Pancreas (tissue), 10 donors: ENCODE measurements around the gene RANBP3. TPM values are rescaled to one million over a fixed set of nuclear protein-coding genes. Genes with fewer than 3 reads are reported as not detected.
A peak's percentile ranks its signal among the peaks of the same experiment; 100 is the strongest.

ENCODE experiments used
- ATAC-seq, 4 donors: fragments of 200-7000 bp; cut with Tn5 transposase; one replicate each; pipeline versions ENCODE4 v1.8.0 to v1.9.1; 2020; ENCODE audit warnings: mild to moderate bottlenecking in 4 of 4, moderate library complexity in 4 of 4
- DNase-seq, 6 donors: peaks; one replicate each; pipeline ENCODE4 v3.0.0-alpha.2; 2020
- FAIRE-seq: peaks from 2 replicates; lab custom pipeline; 2012; peaks lifted over from hg19 to GRCh38; lab: Jason Lieb, UNC
- H3K27ac ChIP-seq, 4 donors: fragments of 200-600 bp; sonication (generic); 1 replicate in 3 of 4; 2 replicates in 1 of 4; pipeline versions ENCODE4 v1.5.0 to v1.8.0; 2020
- H3K27me3 ChIP-seq, 4 donors: fragments of 200-600 bp; one replicate each; pipeline ENCODE4 v1.8.0; 2021
- H3K36me3 ChIP-seq, 3 donors: fragments of 200-600 bp; sonication (generic) in 1 of 3; one replicate each; pipeline versions ENCODE4 v1.5.0 to v1.8.0; 2020 to 2021
- H3K4me1 ChIP-seq, 3 donors: fragments of 200-600 bp; one replicate each; pipeline ENCODE4 v1.8.0; 2021
- H3K4me3 ChIP-seq, 4 donors: fragments of 200-600 bp; sonication (generic) in 2 of 4; one replicate each; pipeline versions ENCODE4 v1.5.0 to v1.8.0; 2020 to 2021
- H3K9me3 ChIP-seq, 4 donors: fragments of 200-600 bp; one replicate each; pipeline ENCODE4 v1.8.0; 2021
- CTCF ChIP-seq, 4 donors: fragments of 200-600 bp; sonication (generic) in 3 of 4; IDR thresholded peaks; one replicate each; pipeline versions ENCODE4 v1.5.0 to v1.8.0; 2021; ENCODE audit warnings: antibody characterized with exemption in 4 of 4
- WGBS, 2 donors: extraction: QIAGEN DNeasy Blood & Tissue Kit; methylation state at CpG; one replicate each; pipeline ENCODE4 v1.1.7; 2013; 5-methylcytosine and 5-hydroxymethylcytosine counted together
- intact Hi-C, 3 donors: fragments of 100-400 bp; cut with DNase I; formaldehyde crosslinking; loops; one replicate each; pipeline versions ENCODE4 v1.11.1 to v1.14.2; 2022
- polyA plus RNA-seq, 2 donors: library from polyadenylated mRNA; stranded (reverse); fragments of 200-250 nt; gene quantifications; one replicate each; pipeline ENCODE4 v1.2.3, GENCODE V29; 2013
- total RNA-seq, 6 donors: library from RNA; stranded (reverse); fragmentation: NEBNext Ultra II Directional in 4 of 6; extraction: Animal tissue kit (Norgen Biotek cat#: 25700) in 4 of 6; gene quantifications; one replicate each; pipeline versions ENCODE4 v1.2.1 to v1.2.4, GENCODE V29; 2021 to 2023
- donor health status: healthy with polysubstance abuse.
- donor health status: DM: no; HTN: no; CAD: no; lungs with moderate emphysema.
- donor health status: DM: no; HTN: no; CAD: no.
- donor health status: control.
- donor health status: control.
- donor health status: Bipolar disorder and iron deficiency.
- donor health status: DM: yes; HTN: yes; CAD: no.
- donor health status: DM: no; HTN: no; CAD: no.
- donor health status: DM: no; HTN: no; CAD: no.
- donor health status: DM: yes; HTN: yes; CAD: no.

RANBP3 gene
- total and polyA plus RNA-seq, 8 donors: 27.6 to 42.2 (median 34.7) TPM

DNA sequence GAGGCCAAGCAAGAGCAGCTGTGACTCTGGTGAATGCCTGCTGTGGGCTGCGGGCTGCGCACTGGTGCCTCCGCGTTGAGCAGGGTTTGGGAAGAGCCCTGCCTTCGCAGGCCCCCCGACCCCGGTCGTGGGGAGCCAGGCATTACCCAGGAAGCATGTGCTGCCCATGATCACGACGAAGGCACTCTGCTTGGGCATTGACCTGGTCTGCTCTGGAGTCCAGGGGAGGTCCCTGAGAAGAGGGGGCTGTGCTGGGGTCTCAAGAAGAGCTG, 19.2 kb downstream of the RANBP3 start:
- ATAC-seq (no peak), DNase-seq (no peak), FAIRE-seq (no peak)
- H3K27ac ChIP-seq: no peak overlapping the region
- H3K27me3 ChIP-seq: no peaks in the 10 kb centered on the region
- WGBS, 2 donors: 90 to 95% methylated on average over 10 of the region's 10 CpGs
- H3K9me3 ChIP-seq: no peaks in the 10 kb centered on the region
- TF ChIP-seq CTCF (IDR thresholded peaks at IDR 0.05): no peak
- H3K4me3 ChIP-seq: no peak overlapping the region
- intact Hi-C loops: no loop called here
- H3K4me1 ChIP-seq: peaks cover 54 to 82% (median 67%) of the 10 kb centered on the region in 3 donors
- H3K36me3 ChIP-seq: no peaks in the 10 kb centered on the region

- H3K4me3 ChIP-seq: no peak overlapping the region
- intact Hi-C loops: no loop called here
- ATAC-seq: no peak
- DNase-seq: no peak
- no peak for FAIRE-seq
- H3K4me1 ChIP-seq: peaks cover 59 to 85% (median 70%) of the 10 kb centered on the region in 3 donors
- no peaks in the 10 kb centered on the region for H3K27me3 ChIP-seq
- 79 to 81% methylated on average over 21 of the region's 21 CpGs for WGBS, 2 donors
- H3K27ac ChIP-seq: no peak overlapping the region
- no peak for TF ChIP-seq CTCF (IDR thresholded peaks at IDR 0.05)
- H3K36me3 ChIP-seq: no peaks in the 10 kb centered on the region
- H3K9me3 ChIP-seq: no peaks in the 10 kb centered on the region
Observed at GRCh38 chr19:5958074-5958850, 19.7 kb downstream of the RANBP3 start.

DNA sequence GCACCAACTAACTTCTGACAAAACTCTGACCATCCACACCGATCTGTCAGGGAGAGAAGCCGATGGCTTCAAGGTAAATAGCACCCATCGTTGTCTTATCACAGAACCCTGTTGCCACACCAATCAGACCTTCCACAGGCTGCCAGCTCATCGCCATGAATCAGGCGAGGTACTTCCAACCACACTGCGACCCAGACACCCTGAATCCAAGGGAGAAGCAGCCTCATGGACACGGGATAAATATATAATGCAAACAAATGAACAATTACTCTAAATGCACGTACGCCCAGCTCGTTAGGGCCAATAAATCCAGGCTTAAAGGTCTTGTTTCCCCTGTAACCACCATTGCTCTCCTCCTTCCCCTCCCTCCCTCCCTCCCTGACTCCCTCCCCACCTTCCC, 20.8 kb downstream of the RANBP3 start:
- no peak overlapping the region for H3K27ac ChIP-seq
- DNase-seq (no peak), FAIRE-seq (no peak), ATAC-seq (no peak)
- TF ChIP-seq CTCF (IDR thresholded peaks at IDR 0.05): no peak
- no peaks in the 10 kb centered on the region for H3K36me3 ChIP-seq
- intact Hi-C loops: no loop called here
- no peaks in the 10 kb centered on the region for H3K27me3 ChIP-seq
- H3K9me3 ChIP-seq: no peaks in the 10 kb centered on the region
- WGBS, 2 donors: 57 to 60% methylated on average over 10 of the region's 10 CpGs
- H3K4me1 ChIP-seq: peaks cover 57 to 85% (median 59%) of the 10 kb centered on the region in 3 donors
- H3K4me3 ChIP-seq: no peak overlapping the region

DNA sequence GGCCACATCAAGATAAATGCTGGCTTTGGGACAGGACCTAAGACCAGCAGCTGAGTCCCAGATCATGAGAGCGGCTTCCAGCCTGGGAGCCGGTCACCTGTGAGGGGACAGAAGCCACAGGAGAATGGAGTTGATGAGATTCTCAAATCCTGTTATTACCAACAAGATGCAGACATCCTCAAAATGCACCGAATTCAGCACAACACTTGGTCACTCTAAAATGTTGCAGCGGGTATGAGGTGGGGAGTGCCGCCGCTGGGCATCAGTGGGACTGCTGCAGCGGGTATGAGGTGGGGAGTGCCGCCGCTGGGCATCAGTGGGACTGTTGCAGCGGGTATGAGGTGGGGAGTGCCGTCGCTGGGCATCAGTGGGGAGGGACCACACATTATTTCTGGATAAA, 21.2 kb downstream of the RANBP3 start:
- ATAC-seq: peak in 1 of 4 donors; percentile 5
- intact Hi-C loops: no loop called here
- peak overlapping the region in 1 of 4 donors; percentile 14 for H3K27ac ChIP-seq
- no peak for DNase-seq
- 60 to 68% methylated on average over 12 of the region's 12 CpGs for WGBS, 2 donors
- no peak for TF ChIP-seq CTCF (IDR thresholded peaks at IDR 0.05)
- no peak for FAIRE-seq
- H3K27me3 ChIP-seq: no peaks in the 10 kb centered on the region
- peaks cover 54 to 84% (median 56%) of the 10 kb centered on the region in 3 donors for H3K4me1 ChIP-seq
- no peaks in the 10 kb centered on the region for H3K36me3 ChIP-seq
- no peak overlapping the region for H3K4me3 ChIP-seq
- H3K9me3 ChIP-seq: no peaks in the 10 kb centered on the region

- Histone ChIP-seq H3K4me1 (peaks cover 50 to 80% (median 52%) of the 10 kb centered on the region in 3 donors), H3K27ac (peak overlapping the region in 1 of 4 donors; percentile 14), H3K9me3 (no peaks in the 10 kb centered on the region), H3K27me3 (no peaks in the 10 kb centered on the region), H3K36me3 (no peaks in the 10 kb centered on the region), H3K4me3 (no peak overlapping the region)
- 44 to 49% methylated on average over 3 of the region's 3 CpGs for WGBS, 2 donors
- no peak for ATAC-seq
- no peak for DNase-seq
- intact Hi-C loops: no loop called here
- FAIRE-seq: no peak
- TF ChIP-seq CTCF (IDR thresholded peaks at IDR 0.05): no peak
Observed at GRCh38 chr19:5956323-5956722, 21.6 kb downstream of the RANBP3 start.
